Smooth muscle cell (in vitro differentiated cells): ENCODE results near the gene PNPLA1. TPM values are rescaled to one million over a fixed set of nuclear protein-coding genes. Genes with fewer than 3 reads are reported as not detected.

Experiments used
- DNase-seq: peaks from one replicate; lab custom pipeline; 2025; ENCODE audit not compliant: unreplicated experiment; lab: John Stamatoyannopoulos, UW
- H2AFZ ChIP-seq: fragments of 200-600 bp; sonication (generic); 2 replicates; pipeline ENCODE4 v1.6.0; 2016; ENCODE audit warnings: antibody characterized with exemption, low read depth, mild to moderate bottlenecking
- H3F3A ChIP-seq: fragments of 200-600 bp; sonication (generic); 2 replicates; pipeline ENCODE4 v1.6.0; 2017; ENCODE audit warnings: antibody characterized with exemption, low read depth
- H3K27ac ChIP-seq: fragments of 200-600 bp; sonication (generic); 2 replicates; pipeline ENCODE4 v1.5.1; 2016; ENCODE audit warnings: low read depth, mild to moderate bottlenecking
- H3K27me3 ChIP-seq: fragments of 200-600 bp; sonication (generic); 2 replicates; pipeline ENCODE4 v1.6.1; 2016; ENCODE audit warnings: low read depth, mild to moderate bottlenecking
- H3K36me3 ChIP-seq: fragments of 200-600 bp; sonication (generic); 2 replicates; pipeline ENCODE4 v1.5.1; 2016; ENCODE audit warnings: low read depth
- H3K4me1 ChIP-seq: fragments of 200-600 bp; sonication (generic); 2 replicates; pipeline ENCODE4 v1.5.1; 2016; ENCODE audit warnings: low read depth
- H3K4me2 ChIP-seq: fragments of 200-600 bp; sonication (generic); 2 replicates; pipeline ENCODE4 v1.6.0; 2016; ENCODE audit warnings: mild to moderate bottlenecking
- H3K4me3 ChIP-seq: fragments of 200-600 bp; sonication (generic); 2 replicates; pipeline ENCODE4 v1.5.1; 2016; ENCODE audit warnings: mild to moderate bottlenecking
- H3K79me2 ChIP-seq: fragments of 200-600 bp; sonication (generic); 2 replicates; pipeline ENCODE4 v1.6.0; 2016; ENCODE audit warnings: low read depth, mild to moderate bottlenecking
- H3K9ac ChIP-seq: fragments of 200-600 bp; sonication (generic); 2 replicates; pipeline ENCODE4 v1.6.0; 2016; ENCODE audit warnings: low read depth
- H3K9me3 ChIP-seq: fragments of 200-600 bp; sonication (generic); replicated peaks from 2 replicates; pipeline ENCODE4 v1.5.1; 2016; ENCODE audit warnings: low read depth
- H4K20me1 ChIP-seq: fragments of 200-600 bp; sonication (generic); 2 replicates; pipeline ENCODE4 v1.6.0; 2016; ENCODE audit warnings: low read depth
- WGBS: methylation state at CpG from one replicate; pipeline ENCODE4 v1.1.7; 2016; ENCODE audit warnings: low lambda C conversion rate; 5-methylcytosine and 5-hydroxymethylcytosine counted together
- polyA plus RNA-seq: library from polyadenylated mRNA; unstranded; fragments of >200 nt; fragmentation: Nextera tagmentation; extraction: Ambion mirVana; gene quantifications from 2 replicates; pipeline ENCODE4 v1.2.1, GENCODE V29; 2016
- total RNA-seq: library from RNA; depleted of rRNA; stranded (reverse); fragments of >200 nt; gene quantifications from 2 replicates; pipeline ENCODE4 v1.2.3, GENCODE V29; 2014
- TF ChIP-seq, protein P1 (sequence below): fragments of 200-600 bp; sonication (generic); IDR thresholded peaks from 2 replicates; pipeline ENCODE4 v1.5.1; 2017; ENCODE audit warnings: borderline replicate concordance, mild to moderate bottlenecking, antibody characterized with exemption; ENCODE audit not compliant: insufficient read depth, poor library complexity, severe bottlenecking

Gene PNPLA1
- total and polyA plus RNA-seq, 2 experiments from 2014 or later, result not detected

DNA sequence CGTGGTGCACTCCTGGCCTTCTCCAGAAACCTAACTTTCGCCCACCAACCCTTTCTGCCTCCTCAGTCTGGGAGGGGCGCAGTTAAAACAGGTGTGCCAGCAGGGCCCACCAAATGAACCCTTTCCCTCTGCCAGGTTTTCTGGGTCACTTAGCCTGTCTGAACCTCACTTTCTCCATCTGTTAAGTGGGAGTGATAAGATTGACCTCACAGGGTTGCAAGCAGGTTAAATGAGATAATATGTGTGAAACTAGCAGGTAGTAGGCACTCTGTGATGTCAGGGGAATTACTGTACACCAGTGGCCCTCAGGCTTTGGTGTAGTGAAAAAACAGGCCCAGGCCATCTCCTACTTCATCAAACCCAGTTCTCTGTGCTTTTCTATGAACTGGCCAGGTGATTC, 52.7 kb downstream of the PNPLA1 start:
- TF ChIP-seq, protein P1, sequence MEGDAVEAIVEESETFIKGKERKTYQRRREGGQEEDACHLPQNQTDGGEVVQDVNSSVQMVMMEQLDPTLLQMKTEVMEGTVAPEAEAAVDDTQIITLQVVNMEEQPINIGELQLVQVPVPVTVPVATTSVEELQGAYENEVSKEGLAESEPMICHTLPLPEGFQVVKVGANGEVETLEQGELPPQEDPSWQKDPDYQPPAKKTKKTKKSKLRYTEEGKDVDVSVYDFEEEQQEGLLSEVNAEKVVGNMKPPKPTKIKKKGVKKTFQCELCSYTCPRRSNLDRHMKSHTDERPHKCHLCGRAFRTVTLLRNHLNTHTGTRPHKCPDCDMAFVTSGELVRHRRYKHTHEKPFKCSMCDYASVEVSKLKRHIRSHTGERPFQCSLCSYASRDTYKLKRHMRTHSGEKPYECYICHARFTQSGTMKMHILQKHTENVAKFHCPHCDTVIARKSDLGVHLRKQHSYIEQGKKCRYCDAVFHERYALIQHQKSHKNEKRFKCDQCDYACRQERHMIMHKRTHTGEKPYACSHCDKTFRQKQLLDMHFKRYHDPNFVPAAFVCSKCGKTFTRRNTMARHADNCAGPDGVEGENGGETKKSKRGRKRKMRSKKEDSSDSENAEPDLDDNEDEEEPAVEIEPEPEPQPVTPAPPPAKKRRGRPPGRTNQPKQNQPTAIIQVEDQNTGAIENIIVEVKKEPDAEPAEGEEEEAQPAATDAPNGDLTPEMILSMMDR, result no peak
- Histone ChIP-seq H3K4me3 (no peak overlapping the region), H3K4me1 (no peaks in the 10 kb centered on the region), H3K79me2 (no peaks in the 10 kb centered on the region), H3K27me3 (no peaks in the 10 kb centered on the region), H4K20me1 (no peaks in the 10 kb centered on the region), H3K27ac (no peak overlapping the region), H3K4me2 (no peak overlapping the region), H3K9me3 (no peaks in the 10 kb centered on the region), H3K36me3 (no peaks in the 10 kb centered on the region), H3F3A (peaks cover 4% of the 10 kb centered on the region), H2AFZ (no peak overlapping the region), H3K9ac (no peak overlapping the region)
- WGBS, result 91% methylated on average over 3 of the region's 3 CpGs
- DNase-seq, result no peak

DNA sequence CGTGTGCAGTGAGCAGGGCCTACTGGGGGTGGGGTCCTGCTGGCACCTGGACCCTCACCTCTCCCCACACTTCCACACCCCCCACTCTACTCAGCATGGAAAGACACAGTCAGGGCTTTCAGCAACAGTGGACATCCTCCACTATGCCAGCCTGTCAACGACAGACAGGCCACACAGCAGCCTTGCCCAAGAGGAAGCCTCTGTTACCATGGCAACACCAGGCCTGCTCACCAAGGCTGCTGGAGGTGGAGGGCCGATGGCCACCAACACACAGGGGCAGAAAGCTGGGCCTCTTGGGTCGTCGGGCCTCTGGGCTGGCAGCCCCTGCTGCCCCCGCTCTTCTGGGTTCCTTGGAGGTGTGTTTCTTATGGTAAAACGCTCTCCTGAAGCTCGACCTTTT, 53.2 kb downstream of the PNPLA1 start:
- TF ChIP-seq, protein P1, result no peak
- no peak overlapping the region for H2AFZ ChIP-seq
- H3K4me2 ChIP-seq, result no peak overlapping the region
- no peak for DNase-seq
- H3K9me3 ChIP-seq, result no peaks in the 10 kb centered on the region
- no peaks in the 10 kb centered on the region for H4K20me1 ChIP-seq
- no peaks in the 10 kb centered on the region for H3K36me3 ChIP-seq
- WGBS, result 78% methylated on average over 8 of the region's 8 CpGs
- H3K4me3 ChIP-seq, result no peak overlapping the region
- no peaks in the 10 kb centered on the region for H3K27me3 ChIP-seq
- peaks cover 4% of the 10 kb centered on the region for H3F3A ChIP-seq
- H3K4me1 ChIP-seq, result no peaks in the 10 kb centered on the region
- H3K27ac ChIP-seq, result no peak overlapping the region
- no peaks in the 10 kb centered on the region for H3K79me2 ChIP-seq
- H3K9ac ChIP-seq, result no peak overlapping the region

DNA sequence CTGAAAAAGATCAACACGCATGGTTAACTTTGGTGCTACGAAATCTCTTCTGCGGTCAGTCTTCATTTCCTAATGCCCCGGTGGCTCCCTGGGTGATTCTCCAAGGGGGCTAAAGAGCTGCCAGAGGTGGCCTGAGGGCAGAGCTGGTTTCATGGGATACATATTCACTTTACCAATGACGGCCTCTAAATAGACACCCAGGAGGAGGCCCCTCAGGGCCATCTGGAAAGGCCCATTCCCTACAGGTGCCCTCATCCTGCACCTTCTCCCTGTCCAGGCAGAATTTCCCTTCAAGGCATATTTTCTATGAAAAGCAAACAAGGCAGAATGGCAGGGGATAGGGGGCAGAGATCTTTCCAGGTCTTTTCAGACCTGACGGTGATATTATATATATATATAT, 54.3 kb downstream of the PNPLA1 start:
- 80% methylated on average over 6 of the region's 6 CpGs for WGBS
- Histone ChIP-seq H3K4me1 (no peaks in the 10 kb centered on the region), H3K4me2 (no peak overlapping the region), H3K36me3 (no peaks in the 10 kb centered on the region), H2AFZ (no peak overlapping the region), H3K27ac (no peak overlapping the region), H3F3A (peaks cover 4% of the 10 kb centered on the region), H4K20me1 (no peaks in the 10 kb centered on the region), H3K9ac (no peak overlapping the region), H3K4me3 (no peak overlapping the region), H3K9me3 (no peaks in the 10 kb centered on the region), H3K27me3 (no peaks in the 10 kb centered on the region), H3K79me2 (no peaks in the 10 kb centered on the region)
- no peak for DNase-seq
- TF ChIP-seq, protein P1, result no peak

DNA sequence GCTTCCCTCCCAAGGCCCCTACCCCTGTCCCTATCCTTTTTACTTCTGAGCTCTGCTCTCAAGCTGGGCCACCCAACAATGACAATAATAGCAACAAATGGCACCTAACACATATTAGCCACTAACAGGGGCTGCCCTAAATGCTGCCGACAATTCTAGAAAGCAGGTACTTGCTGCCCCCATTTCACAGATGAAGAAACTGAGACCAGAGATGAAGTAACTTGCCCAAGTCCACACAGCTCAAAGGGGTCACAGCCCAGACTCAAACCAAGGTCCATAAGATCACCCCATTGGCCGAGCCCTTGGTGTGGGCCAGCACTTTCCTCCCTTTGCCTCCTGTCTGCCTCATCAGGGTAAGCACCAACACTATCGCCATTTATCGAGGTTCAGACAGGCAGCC, 54.9 kb downstream of the PNPLA1 start:
- Histone ChIP-seq H3K79me2 (no peaks in the 10 kb centered on the region), H3K27me3 (no peaks in the 10 kb centered on the region), H3F3A (peaks cover 4% of the 10 kb centered on the region), H3K4me1 (no peaks in the 10 kb centered on the region), H3K9ac (no peak overlapping the region), H3K27ac (no peak overlapping the region), H3K4me3 (no peak overlapping the region), H2AFZ (no peak overlapping the region), H3K4me2 (no peak overlapping the region), H3K9me3 (no peaks in the 10 kb centered on the region), H4K20me1 (no peaks in the 10 kb centered on the region), H3K36me3 (no peaks in the 10 kb centered on the region)
- 96% methylated on average over 4 of the region's 4 CpGs for WGBS
- TF ChIP-seq, protein P1, result no peak
- no peak for DNase-seq
